Posterior cingulate gyrus (tissue), 11 donors: ENCODE measurements around the gene NPVF.
A peak's percentile ranks its signal among the peaks of the same experiment; 100 is the strongest.

Experiments
- DNase-seq, 10 donors: peaks; one replicate each; pipeline versions ENCODE4 v3.0.0 to v3.0.0-alpha.2; 2020 to 2021; ENCODE audit warnings: mixed read lengths in 3 of 10
- intact Hi-C: fragments of 100-400 bp; cut with DNase I; formaldehyde crosslinking; loops from one replicate; pipeline ENCODE4 v1.15.1; 2023

Gene NPVF

GRCh38 chr7:25179771-25180591 lies 48.3 kb downstream of the NPVF start:
- intact Hi-C loops: no loop called here
- DNase-seq: peak; percentile 76 to 98 (median 92)

GRCh38 chr7:25179325-25179724 lies 49.0 kb downstream of the NPVF start:
- no peak for DNase-seq
- intact Hi-C loops: no loop called here
